Measurements from ENCODE around the gene NUF2. TPM values are rescaled to one million over a fixed set of nuclear protein-coding genes. Genes with fewer than 3 reads are reported as not detected.

NUF2 gene
- total and polyA plus RNA-seq, 2 donors from 2014 or later: 0.28 to 1.2 TPM

DNA sequence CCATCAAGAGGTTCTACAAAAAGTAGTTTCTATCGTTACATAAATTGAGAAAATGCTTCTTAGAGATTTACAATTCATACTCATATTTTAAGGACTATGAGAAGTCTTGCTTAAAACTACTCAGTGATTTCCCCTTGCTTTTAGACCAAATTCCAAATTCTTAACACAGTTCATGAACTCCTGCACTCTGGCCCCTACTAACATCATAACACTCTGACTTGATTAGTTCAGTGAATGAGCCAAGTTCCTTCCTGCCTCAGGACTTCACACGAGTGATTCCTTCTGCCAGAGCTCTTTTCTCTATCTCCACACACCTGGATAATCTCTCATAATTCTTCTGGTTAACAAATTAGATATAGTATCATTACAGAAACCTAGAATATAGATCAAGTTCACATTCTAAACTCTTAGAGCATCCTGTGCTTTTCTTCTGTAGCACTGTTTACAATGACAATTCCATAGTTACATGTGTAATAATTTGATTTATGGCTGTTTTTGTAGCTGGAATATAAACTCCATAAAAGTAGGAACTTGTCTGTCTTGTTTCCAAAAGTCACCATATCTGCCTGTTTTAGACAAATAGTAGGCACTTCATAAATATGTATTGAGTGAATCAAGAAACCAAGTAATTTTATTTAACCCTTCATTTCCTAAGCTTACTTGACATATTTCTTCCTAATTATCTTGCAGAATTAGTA is 59.9 kb downstream of the NUF2 start:
- H3K9ac ChIP-seq (ENCODE audit: low read length in 3 of 3): no peak overlapping the region
- intact Hi-C loops (cut with DNase I): no loop called here
- no peak overlapping the region for H3K4me3 ChIP-seq (ENCODE audit: low read length in 3 of 3)
- H3K27me3 ChIP-seq (ENCODE audit: control insufficient read depth, insufficient read depth, low read length): no peaks in the 10 kb centered on the region
- H3K9me3 ChIP-seq (ENCODE audit: control insufficient read depth in 2 of 3, insufficient read depth in 1 of 3, low read length in 3 of 3): no peaks in the 10 kb centered on the region
- H3K27ac ChIP-seq (ENCODE audit: low read depth in 2 of 2, low read length in 2 of 2): no peak overlapping the region
- H3K36me3 ChIP-seq (ENCODE audit: control insufficient read depth in 2 of 3, insufficient read depth in 3 of 3, low read length in 3 of 3): no peaks in the 10 kb centered on the region
- DNase-seq: peak in 2 of 5 donors; percentile 39 to 69
- H3K4me1 ChIP-seq (ENCODE audit: control insufficient read depth in 2 of 3, insufficient read depth in 2 of 3, low read depth in 1 of 3, low read length in 3 of 3): peaks cover 0 to 3% (median 3%) of the 10 kb centered on the region in 3 donors
- FAIRE-seq: peak; percentile 60
- TF ChIP-seq CTCF (IDR thresholded peaks at IDR 0.05; ENCODE audit: borderline replicate concordance, extremely low read depth, insufficient read depth): no peak

GRCh38 chr1:163382395-163382794 is 60.6 kb downstream of the NUF2 start:
- Histone ChIP-seq H3K27ac (ENCODE audit: low read depth in 2 of 2, low read length in 2 of 2) (no peak overlapping the region), H3K9me3 (ENCODE audit: control insufficient read depth in 2 of 3, insufficient read depth in 1 of 3, low read length in 3 of 3) (no peaks in the 10 kb centered on the region), H3K4me1 (ENCODE audit: control insufficient read depth in 2 of 3, insufficient read depth in 2 of 3, low read depth in 1 of 3, low read length in 3 of 3) (peaks cover 0 to 3% (median 3%) of the 10 kb centered on the region in 3 donors), H3K4me3 (ENCODE audit: low read length in 3 of 3) (no peak overlapping the region), H3K36me3 (ENCODE audit: control insufficient read depth in 2 of 3, insufficient read depth in 3 of 3, low read length in 3 of 3) (no peaks in the 10 kb centered on the region), H3K9ac (ENCODE audit: low read length in 3 of 3) (no peak overlapping the region), H3K27me3 (ENCODE audit: control insufficient read depth, insufficient read depth, low read length) (no peaks in the 10 kb centered on the region)
- FAIRE-seq (no peak), DNase-seq (no peak)
- no peak for TF ChIP-seq CTCF (IDR thresholded peaks at IDR 0.05; ENCODE audit: borderline replicate concordance, extremely low read depth, insufficient read depth)
- intact Hi-C loops (cut with DNase I): no loop called here

DNA sequence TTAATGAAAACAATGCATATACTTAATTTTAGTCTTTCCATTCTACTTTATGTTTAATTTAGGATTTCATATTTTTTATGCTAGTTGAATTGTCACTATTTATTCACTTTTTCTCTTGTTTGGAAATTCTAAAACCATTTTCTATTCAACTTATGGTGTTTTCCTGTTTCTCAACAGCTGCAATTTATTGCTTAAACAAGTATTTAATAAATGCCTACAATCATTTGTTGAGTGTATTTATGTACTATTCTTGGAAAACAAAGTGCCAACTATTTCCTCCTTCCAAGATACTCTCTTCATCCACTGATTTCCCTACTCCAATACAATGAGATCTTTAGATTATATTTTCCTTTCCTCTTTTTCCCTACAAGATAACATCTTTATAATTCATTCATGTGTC is 65.4 kb downstream of the NUF2 start:
- H3K36me3 ChIP-seq (ENCODE audit: control insufficient read depth in 2 of 3, insufficient read depth in 3 of 3, low read length in 3 of 3): no peaks in the 10 kb centered on the region
- intact Hi-C loops (cut with DNase I): no loop called here
- no peaks in the 10 kb centered on the region for H3K9me3 ChIP-seq (ENCODE audit: control insufficient read depth in 2 of 3, insufficient read depth in 1 of 3, low read length in 3 of 3)
- DNase-seq (no peak), FAIRE-seq (no peak)
- H3K27me3 ChIP-seq (ENCODE audit: control insufficient read depth, insufficient read depth, low read length): no peaks in the 10 kb centered on the region
- no peak overlapping the region for H3K27ac ChIP-seq (ENCODE audit: low read depth in 2 of 2, low read length in 2 of 2)
- H3K4me1 ChIP-seq (ENCODE audit: control insufficient read depth in 2 of 3, insufficient read depth in 2 of 3, low read depth in 1 of 3, low read length in 3 of 3): peaks cover 0 to 3% (median 3%) of the 10 kb centered on the region in 3 donors
- no peak overlapping the region for H3K9ac ChIP-seq (ENCODE audit: low read length in 3 of 3)
- no peak overlapping the region for H3K4me3 ChIP-seq (ENCODE audit: low read length in 3 of 3)
- no peak for TF ChIP-seq CTCF (IDR thresholded peaks at IDR 0.05; ENCODE audit: borderline replicate concordance, extremely low read depth, insufficient read depth)

All from kidney (tissue), 14 donors.